GM18520 (cell line): ENCODE data around the gene ALDOC.
"Not testable (repeated sequence)": the region's sequence is repeated elsewhere in the genome, so short reads cannot be mapped to it uniquely, and the experiment has no call there.

Source experiments
- ATAC-seq: cut with Tn5 transposase; IDR thresholded peaks from one replicate; pipeline ENCODE4 v1.9.1; 2021; ENCODE audit not compliant: unreplicated experiment

Gene ALDOC

GRCh38 chr17:28584434-28584833 is 7.7 kb upstream of the ALDOC start:
- ATAC-seq = no peak

GRCh38 chr17:28582513-28582912 is 5.8 kb upstream of the ALDOC start:
- no peak for ATAC-seq

- ATAC-seq = no peak
These were observed 4.3 kb upstream of the ALDOC start for GRCh38 chr17:28580959-28581358.

GRCh38 chr17:28579526-28579925 is 2.8 kb upstream of the ALDOC start:
- ATAC-seq = no peak

- ATAC-seq = no peak
These were observed 1.8 kb upstream of the ALDOC start for GRCh38 chr17:28578246-28579195.

- no peak for ATAC-seq
These were observed 750 bp upstream of the ALDOC start for GRCh38 chr17:28577466-28577824.

GRCh38 chr17:28576016-28576415 is 679 bp downstream of the ALDOC start:
- not testable (repeated sequence) for ATAC-seq

GRCh38 chr17:28575126-28575795 is 1.4 kb downstream of the ALDOC start:
- ATAC-seq = no peak

GRCh38 chr17:28574526-28574925 is 2.2 kb downstream of the ALDOC start:
- no peak for ATAC-seq

- no peak for ATAC-seq
These were observed 2.7 kb downstream of the ALDOC start for GRCh38 chr17:28573966-28574480.

- no peak for ATAC-seq
These were observed 3.2 kb downstream of the ALDOC start for GRCh38 chr17:28573521-28573920.

- ATAC-seq = no peak
These were observed 3.7 kb downstream of the ALDOC start for GRCh38 chr17:28573040-28573380.

GRCh38 chr17:28572259-28573039 is 4.2 kb downstream of the ALDOC start:
- ATAC-seq = no peak

- ATAC-seq = peak; percentile 80
These were observed 5.2 kb downstream of the ALDOC start, which contains the start of gene PIGS for GRCh38 chr17:28571361-28572122. TSS of gene PIGS (minus strand) at chr17:28571524. CDS start at chr17:28571496, 28 bp downstream.

GRCh38 chr17:28570716-28571360 is 5.9 kb downstream of the ALDOC start:
- no peak for ATAC-seq

- no peak for ATAC-seq
These were observed 7.2 kb downstream of the ALDOC start for GRCh38 chr17:28569446-28569845.

GRCh38 chr17:28567604-28568003 is 9.1 kb downstream of the ALDOC start:
- no peak for ATAC-seq

GRCh38 chr17:28563475-28563874 is 13.2 kb downstream of the ALDOC start:
- ATAC-seq = no peak

GRCh38 chr17:28555022-28555421 is 21.7 kb downstream of the ALDOC start:
- no peak for ATAC-seq

GRCh38 chr17:28554565-28554964 is 22.1 kb downstream of the ALDOC start:
- no peak for ATAC-seq
